Endothelial cell of umbilical vein (primary cell): ENCODE results near the gene FBXO7.

Experiments
- CTCF ChIP-seq, 2 donors: IDR thresholded peaks; 1 replicate in 1 of 2; 2 replicates in 1 of 2; pipeline ENCODE4 v1.5.1; 2011; ENCODE audit warnings: low read length in 2 of 2, mild to moderate bottlenecking in 2 of 2, moderate library complexity in 2 of 2, control low read depth in 1 of 2, inconsistent platforms in 1 of 2, low read depth in 1 of 2; ENCODE audit not compliant: insufficient read depth in 1 of 2; ENCODE audit errors: extremely low read depth in 1 of 2
- EZH2 ChIP-seq: IDR thresholded peaks from 2 replicates; pipeline ENCODE4 v1.6.1; 2012; ENCODE audit warnings: borderline replicate concordance, low read depth, mild to moderate bottlenecking, moderate library complexity, low read length, inconsistent platforms; ENCODE audit not compliant: severe bottlenecking
- FOS ChIP-seq: IDR thresholded peaks from 2 replicates; pipeline ENCODE4 v1.6.1; 2011; ENCODE audit warnings: mild to moderate bottlenecking, low read length, moderate library complexity, borderline replicate concordance; ENCODE audit not compliant: insufficient read depth
- GATA2 ChIP-seq: IDR thresholded peaks from 2 replicates; pipeline ENCODE4 v1.7.0; 2011; ENCODE audit warnings: low read depth, mild to moderate bottlenecking, moderate library complexity, mixed read lengths, low read length; ENCODE audit not compliant: insufficient read length, insufficient read depth
- JUN ChIP-seq: IDR thresholded peaks from 2 replicates; pipeline ENCODE4 v1.6.1; 2011; ENCODE audit warnings: borderline replicate concordance, low read depth; ENCODE audit not compliant: insufficient read length, insufficient read depth
- MYC ChIP-seq: IDR thresholded peaks from one replicate; pipeline ENCODE4 v1.6.1; 2011; ENCODE audit warnings: mild to moderate bottlenecking, low read depth, low read length
- POLR2A ChIP-seq: IDR thresholded peaks from 2 replicates; pipeline ENCODE4 v1.6.1; 2012; ENCODE audit warnings: low read depth, mild to moderate bottlenecking, control low read depth, low read length
- POLR2AphosphoS5 ChIP-seq: IDR thresholded peaks from 2 replicates; pipeline ENCODE4 v1.6.1; 2012; ENCODE audit warnings: low read depth, mild to moderate bottlenecking, control low read depth, low read length, moderate library complexity; ENCODE audit not compliant: insufficient read depth
- TF ChIP-seq, protein P1 (sequence below): IDR thresholded peaks from 2 replicates; pipeline ENCODE4 v1.6.1; 2011; ENCODE audit not compliant: insufficient read depth, insufficient read length

DNA sequence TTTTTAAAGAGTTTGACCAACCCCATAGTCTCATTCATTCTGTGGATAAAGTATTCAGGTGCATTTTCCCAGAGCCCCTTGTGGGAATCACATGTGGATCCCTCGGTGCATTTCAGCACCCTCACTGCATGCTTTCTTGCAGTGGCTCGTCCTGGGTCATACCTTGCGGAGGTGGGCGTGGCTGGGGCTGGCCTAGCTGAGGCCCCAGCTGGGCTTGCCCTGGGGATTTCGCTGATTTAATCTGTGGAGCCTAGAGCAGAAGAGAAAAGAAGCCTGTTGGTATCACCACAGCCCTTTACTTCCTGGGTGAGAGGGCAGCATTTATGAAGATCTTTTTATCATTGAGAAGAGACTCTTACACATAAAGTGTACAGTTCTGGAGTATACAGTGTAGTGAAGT is 53.1 kb downstream of the FBXO7 start:
- no peak for TF ChIP-seq POLR2AphosphoS5
- no peak for TF ChIP-seq POLR2A
- no peak for TF ChIP-seq CTCF (IDR thresholded peaks at IDR 0.05; ENCODE audit: extremely low read depth in 1 of 2, insufficient read depth in 1 of 2, low read depth in 1 of 2, low read length in 2 of 2)
- TF ChIP-seq EZH2, result no peak
- no peak for TF ChIP-seq GATA2
- no peak for TF ChIP-seq FOS
- TF ChIP-seq, protein P1, sequence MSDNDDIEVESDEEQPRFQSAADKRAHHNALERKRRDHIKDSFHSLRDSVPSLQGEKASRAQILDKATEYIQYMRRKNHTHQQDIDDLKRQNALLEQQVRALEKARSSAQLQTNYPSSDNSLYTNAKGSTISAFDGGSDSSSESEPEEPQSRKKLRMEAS, result no peak
- no peak for TF ChIP-seq JUN
- no peak for TF ChIP-seq MYC
